ENCODE results near the gene CFAP100.

The CFAP100 gene

GRCh38 chr3:126378341-126378751 lies 16.4 kb upstream of the CFAP100 start:
- H3K36me3 ChIP-seq (ENCODE audit: insufficient read depth, low read length): no peaks in the 10 kb centered on the region
- no peak overlapping the region for H3K9ac ChIP-seq (ENCODE audit: insufficient read length)
- no peaks in the 10 kb centered on the region for H3K9me3 ChIP-seq (ENCODE audit: low read depth, low read length)
- DNase-seq (ENCODE audit: low read depth, low spot score): no peak
- no peak overlapping the region for H3K4me3 ChIP-seq
- no peak for TF ChIP-seq EZH2 (IDR thresholded peaks at IDR 0.05)
- no peak for TF ChIP-seq POLR2AphosphoS5 (IDR thresholded peaks at IDR 0.05; ENCODE audit: borderline replicate concordance, low read depth, low read length)
- TF ChIP-seq FOXP2 (optimal IDR thresholded peaks at IDR 0.05; ENCODE audit: control extremely low read depth, extremely low read length, insufficient read depth): no peak
- H3K27ac ChIP-seq: no peak overlapping the region

- Histone ChIP-seq H3K9ac (ENCODE audit: insufficient read length) (no peak overlapping the region), H3K27ac (no peak overlapping the region), H3K4me3 (no peak overlapping the region), H3K9me3 (ENCODE audit: low read depth, low read length) (no peaks in the 10 kb centered on the region), H3K36me3 (ENCODE audit: insufficient read depth, low read length) (no peaks in the 10 kb centered on the region)
- TF ChIP-seq EZH2 (IDR thresholded peaks at IDR 0.05) (no peak), FOXP2 (optimal IDR thresholded peaks at IDR 0.05; ENCODE audit: control extremely low read depth, extremely low read length, insufficient read depth) (no peak), POLR2AphosphoS5 (IDR thresholded peaks at IDR 0.05; ENCODE audit: borderline replicate concordance, low read depth, low read length) (no peak)
- no peak for DNase-seq (ENCODE audit: low read depth, low spot score)
Observed at GRCh38 chr3:126380011-126380768, 14.5 kb upstream of the CFAP100 start.

- H3K9ac ChIP-seq (ENCODE audit: insufficient read length): no peak overlapping the region
- no peak for DNase-seq (ENCODE audit: low read depth, low spot score)
- no peaks in the 10 kb centered on the region for H3K36me3 ChIP-seq (ENCODE audit: insufficient read depth, low read length)
- no peak overlapping the region for H3K4me3 ChIP-seq
- no peaks in the 10 kb centered on the region for H3K9me3 ChIP-seq (ENCODE audit: low read depth, low read length)
- no peak for TF ChIP-seq POLR2AphosphoS5 (IDR thresholded peaks at IDR 0.05; ENCODE audit: borderline replicate concordance, low read depth, low read length)
- no peak for TF ChIP-seq EZH2 (IDR thresholded peaks at IDR 0.05)
- TF ChIP-seq FOXP2 (optimal IDR thresholded peaks at IDR 0.05; ENCODE audit: control extremely low read depth, extremely low read length, insufficient read depth): no peak
- no peak overlapping the region for H3K27ac ChIP-seq
Observed at GRCh38 chr3:126381966-126382365, 12.7 kb upstream of the CFAP100 start.

GRCh38 chr3:126389112-126389793 lies 5.5 kb upstream of the CFAP100 start:
- H3K9ac ChIP-seq (ENCODE audit: insufficient read length): no peak overlapping the region

GRCh38 chr3:126389794-126390146 lies 4.9 kb upstream of the CFAP100 start:
- no peak overlapping the region for H3K27ac ChIP-seq

More at GRCh38 chr3:126389112-126389793, 5.5 kb upstream of the CFAP100 start:
- H3K9me3 ChIP-seq (ENCODE audit: low read depth, low read length): no peaks in the 10 kb centered on the region
- no peaks in the 10 kb centered on the region for H3K36me3 ChIP-seq (ENCODE audit: insufficient read depth, low read length)
- no peak overlapping the region for H3K27ac ChIP-seq
- no peak overlapping the region for H3K4me3 ChIP-seq
- TF ChIP-seq EZH2 (IDR thresholded peaks at IDR 0.05): no peak
- no peak for TF ChIP-seq POLR2AphosphoS5 (IDR thresholded peaks at IDR 0.05; ENCODE audit: borderline replicate concordance, low read depth, low read length)
- no peak for TF ChIP-seq FOXP2 (optimal IDR thresholded peaks at IDR 0.05; ENCODE audit: control extremely low read depth, extremely low read length, insufficient read depth)
- DNase-seq (ENCODE audit: low read depth, low spot score): no peak

GRCh38 chr3:126390201-126390600 lies 4.5 kb upstream of the CFAP100 start:
- no peak for TF ChIP-seq FOXP2 (optimal IDR thresholded peaks at IDR 0.05; ENCODE audit: control extremely low read depth, extremely low read length, insufficient read depth)
- TF ChIP-seq POLR2AphosphoS5 (IDR thresholded peaks at IDR 0.05; ENCODE audit: borderline replicate concordance, low read depth, low read length): no peak
- no peak for TF ChIP-seq EZH2 (IDR thresholded peaks at IDR 0.05)
- Histone ChIP-seq H3K9ac (ENCODE audit: insufficient read length) (no peak overlapping the region), H3K27ac (no peak overlapping the region), H3K36me3 (ENCODE audit: insufficient read depth, low read length) (no peaks in the 10 kb centered on the region), H3K4me3 (no peak overlapping the region), H3K9me3 (ENCODE audit: low read depth, low read length) (no peaks in the 10 kb centered on the region)
- no peak for DNase-seq (ENCODE audit: low read depth, low spot score)

More at GRCh38 chr3:126389794-126390146, 4.9 kb upstream of the CFAP100 start:
- Histone ChIP-seq H3K36me3 (ENCODE audit: insufficient read depth, low read length) (no peaks in the 10 kb centered on the region), H3K9ac (ENCODE audit: insufficient read length) (no peak overlapping the region), H3K9me3 (ENCODE audit: low read depth, low read length) (no peaks in the 10 kb centered on the region), H3K4me3 (no peak overlapping the region)
- DNase-seq (ENCODE audit: low read depth, low spot score): no peak
- TF ChIP-seq EZH2 (IDR thresholded peaks at IDR 0.05) (no peak), POLR2AphosphoS5 (IDR thresholded peaks at IDR 0.05; ENCODE audit: borderline replicate concordance, low read depth, low read length) (no peak), FOXP2 (optimal IDR thresholded peaks at IDR 0.05; ENCODE audit: control extremely low read depth, extremely low read length, insufficient read depth) (no peak)

GRCh38 chr3:126390751-126391150 lies 4.0 kb upstream of the CFAP100 start:
- no peaks in the 10 kb centered on the region for H3K36me3 ChIP-seq (ENCODE audit: insufficient read depth, low read length)
- no peaks in the 10 kb centered on the region for H3K9me3 ChIP-seq (ENCODE audit: low read depth, low read length)
- no peak overlapping the region for H3K9ac ChIP-seq (ENCODE audit: insufficient read length)
- no peak overlapping the region for H3K27ac ChIP-seq
- TF ChIP-seq EZH2 (IDR thresholded peaks at IDR 0.05) (no peak), FOXP2 (optimal IDR thresholded peaks at IDR 0.05; ENCODE audit: control extremely low read depth, extremely low read length, insufficient read depth) (no peak), POLR2AphosphoS5 (IDR thresholded peaks at IDR 0.05; ENCODE audit: borderline replicate concordance, low read depth, low read length) (no peak)
- no peak overlapping the region for H3K4me3 ChIP-seq
- no peak for DNase-seq (ENCODE audit: low read depth, low spot score)

- H3K9me3 ChIP-seq (ENCODE audit: low read depth, low read length): no peaks in the 10 kb centered on the region
- H3K36me3 ChIP-seq (ENCODE audit: insufficient read depth, low read length): no peaks in the 10 kb centered on the region
- no peak overlapping the region for H3K27ac ChIP-seq
- H3K9ac ChIP-seq (ENCODE audit: insufficient read length): no peak overlapping the region
- DNase-seq (ENCODE audit: low read depth, low spot score): no peak
- TF ChIP-seq FOXP2 (optimal IDR thresholded peaks at IDR 0.05; ENCODE audit: control extremely low read depth, extremely low read length, insufficient read depth) (no peak), EZH2 (IDR thresholded peaks at IDR 0.05) (no peak), POLR2AphosphoS5 (IDR thresholded peaks at IDR 0.05; ENCODE audit: borderline replicate concordance, low read depth, low read length) (no peak)
- H3K4me3 ChIP-seq: no peak overlapping the region
Observed at GRCh38 chr3:126391631-126392030, 3.1 kb upstream of the CFAP100 start.

Measured in SK-N-MC (cell line).